Measurements from ENCODE around the gene CCDC50.

The CCDC50 gene

DNA sequence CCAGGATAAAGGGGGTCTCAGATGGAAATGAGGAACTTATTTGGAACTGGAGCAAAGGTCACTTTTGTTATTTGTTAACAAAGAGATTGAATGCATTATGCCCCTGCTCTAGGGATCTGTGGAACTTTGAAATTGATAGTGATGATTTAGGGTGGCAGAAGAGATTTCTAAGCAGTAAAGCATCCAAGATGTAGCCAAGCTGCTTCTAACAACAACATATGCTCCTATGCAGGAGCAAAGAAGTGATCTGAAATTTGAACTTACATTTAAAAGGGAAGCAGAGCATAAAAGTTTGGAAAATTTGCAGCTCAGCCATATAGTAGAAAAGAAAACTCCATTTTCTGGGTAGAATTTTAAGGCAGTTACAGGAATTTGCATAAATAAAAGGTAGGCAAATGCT is 30.3 kb upstream of the CCDC50 start:
- Histone ChIP-seq H3K79me2 (ENCODE audit: control insufficient read depth, low read length) (no peaks in the 10 kb centered on the region), H3K27me3 (ENCODE audit: control insufficient read depth, low read length) (no peaks in the 10 kb centered on the region), H3K27ac (ENCODE audit: low read depth, low read length) (no peak overlapping the region), H3K4me3 (ENCODE audit: low read length) (no peak overlapping the region), H3K9me3 (ENCODE audit: control insufficient read depth, insufficient read depth, low read length) (no peaks in the 10 kb centered on the region), H4K20me1 (ENCODE audit: control insufficient read depth, insufficient read depth, low read depth, low read length) (no peaks in the 10 kb centered on the region), H3F3A (ENCODE audit: control insufficient read depth, insufficient read depth) (peaks cover 5% of the 10 kb centered on the region), H3K36me3 (ENCODE audit: control insufficient read depth, low read length) (no peaks in the 10 kb centered on the region), H3K9me2 (replicated peaks; ENCODE audit: control insufficient read depth, low read length) (no peaks in the 10 kb centered on the region), H3K4me2 (ENCODE audit: low read length) (no peak overlapping the region), H3K4me1 (ENCODE audit: control insufficient read depth, low read length) (peaks cover 36% of the 10 kb centered on the region)
- TF ChIP-seq, protein P1, sequence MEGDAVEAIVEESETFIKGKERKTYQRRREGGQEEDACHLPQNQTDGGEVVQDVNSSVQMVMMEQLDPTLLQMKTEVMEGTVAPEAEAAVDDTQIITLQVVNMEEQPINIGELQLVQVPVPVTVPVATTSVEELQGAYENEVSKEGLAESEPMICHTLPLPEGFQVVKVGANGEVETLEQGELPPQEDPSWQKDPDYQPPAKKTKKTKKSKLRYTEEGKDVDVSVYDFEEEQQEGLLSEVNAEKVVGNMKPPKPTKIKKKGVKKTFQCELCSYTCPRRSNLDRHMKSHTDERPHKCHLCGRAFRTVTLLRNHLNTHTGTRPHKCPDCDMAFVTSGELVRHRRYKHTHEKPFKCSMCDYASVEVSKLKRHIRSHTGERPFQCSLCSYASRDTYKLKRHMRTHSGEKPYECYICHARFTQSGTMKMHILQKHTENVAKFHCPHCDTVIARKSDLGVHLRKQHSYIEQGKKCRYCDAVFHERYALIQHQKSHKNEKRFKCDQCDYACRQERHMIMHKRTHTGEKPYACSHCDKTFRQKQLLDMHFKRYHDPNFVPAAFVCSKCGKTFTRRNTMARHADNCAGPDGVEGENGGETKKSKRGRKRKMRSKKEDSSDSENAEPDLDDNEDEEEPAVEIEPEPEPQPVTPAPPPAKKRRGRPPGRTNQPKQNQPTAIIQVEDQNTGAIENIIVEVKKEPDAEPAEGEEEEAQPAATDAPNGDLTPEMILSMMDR (IDR thresholded peaks at IDR 0.05; ENCODE audit: low read depth, low read length, poor library complexity, severe bottlenecking), result no peak
- TF ChIP-seq EZH2phosphoT487 (IDR thresholded peaks at IDR 0.05; ENCODE audit: borderline replicate concordance, low read length), result no peak

DNA sequence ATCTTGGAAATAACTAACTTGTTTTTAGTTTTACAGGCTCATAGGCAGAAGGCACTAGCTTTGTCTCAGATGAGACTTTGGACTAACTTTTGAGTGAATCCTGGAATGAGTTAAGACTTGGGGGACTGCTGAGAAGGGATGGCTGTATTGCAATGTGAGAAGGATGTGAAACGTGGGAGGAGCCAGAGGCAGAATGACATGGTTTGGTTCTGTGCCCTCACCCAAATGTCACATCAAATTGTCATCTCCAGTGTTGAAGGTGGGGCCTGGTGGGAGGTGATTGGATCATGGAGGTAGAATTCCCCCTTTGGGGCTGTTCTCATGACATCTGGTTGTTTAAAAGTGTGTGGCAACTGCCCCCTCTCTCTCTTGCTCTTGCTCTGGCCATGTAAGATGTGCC is 28.8 kb upstream of the CCDC50 start:
- Histone ChIP-seq H3K4me3 (ENCODE audit: low read length) (no peak overlapping the region), H3K27ac (ENCODE audit: low read depth, low read length) (no peak overlapping the region), H3K9me3 (ENCODE audit: control insufficient read depth, insufficient read depth, low read length) (no peaks in the 10 kb centered on the region), H3K4me2 (ENCODE audit: low read length) (peak overlapping the region; percentile 38; the same call in 1 of the 2 replicates), H3K79me2 (ENCODE audit: control insufficient read depth, low read length) (no peaks in the 10 kb centered on the region), H3F3A (ENCODE audit: control insufficient read depth, insufficient read depth) (peaks cover 5% of the 10 kb centered on the region), H3K36me3 (ENCODE audit: control insufficient read depth, low read length) (no peaks in the 10 kb centered on the region), H3K4me1 (ENCODE audit: control insufficient read depth, low read length) (peaks cover 32% of the 10 kb centered on the region), H4K20me1 (ENCODE audit: control insufficient read depth, insufficient read depth, low read depth, low read length) (no peaks in the 10 kb centered on the region), H3K9me2 (replicated peaks; ENCODE audit: control insufficient read depth, low read length) (no peaks in the 10 kb centered on the region), H3K27me3 (ENCODE audit: control insufficient read depth, low read length) (no peaks in the 10 kb centered on the region)
- no peak for TF ChIP-seq EZH2phosphoT487 (IDR thresholded peaks at IDR 0.05; ENCODE audit: borderline replicate concordance, low read length)
- TF ChIP-seq, protein P1 (IDR thresholded peaks at IDR 0.05; ENCODE audit: low read depth, low read length, poor library complexity, severe bottlenecking), result no peak

DNA sequence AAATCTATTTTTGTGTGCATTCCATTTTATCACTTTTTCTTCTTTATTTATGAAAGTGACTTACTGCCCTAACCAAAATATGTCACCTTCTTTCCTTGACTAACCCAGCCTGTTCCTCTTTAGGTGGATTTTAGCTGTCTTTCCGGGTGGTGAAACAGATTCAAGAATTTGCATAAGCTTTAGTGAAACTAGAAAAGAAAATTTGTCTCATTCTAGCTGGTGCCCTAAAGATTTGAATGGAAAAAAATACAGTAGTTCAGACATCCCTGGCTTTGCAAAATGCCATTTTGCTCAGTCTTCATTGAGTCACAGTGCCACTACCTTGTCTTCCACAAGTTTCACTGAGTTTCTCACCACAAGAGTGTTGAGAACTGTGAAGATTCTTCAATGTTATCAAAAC is 28.2 kb upstream of the CCDC50 start:
- H3K9me3 ChIP-seq (ENCODE audit: control insufficient read depth, insufficient read depth, low read length), result no peaks in the 10 kb centered on the region
- no peaks in the 10 kb centered on the region for H3K36me3 ChIP-seq (ENCODE audit: control insufficient read depth, low read length)
- peak overlapping the region; percentile 6; the same call in 1 of the 2 replicates for H3K4me3 ChIP-seq (ENCODE audit: low read length)
- H4K20me1 ChIP-seq (ENCODE audit: control insufficient read depth, insufficient read depth, low read depth, low read length), result no peaks in the 10 kb centered on the region
- H3K79me2 ChIP-seq (ENCODE audit: control insufficient read depth, low read length), result no peaks in the 10 kb centered on the region
- no peaks in the 10 kb centered on the region for H3K9me2 ChIP-seq (replicated peaks; ENCODE audit: control insufficient read depth, low read length)
- peaks cover 3% of the 10 kb centered on the region; the same call in 1 of the 2 replicates for H3F3A ChIP-seq (ENCODE audit: control insufficient read depth, insufficient read depth)
- peak overlapping the region; percentile 11; the same call in 1 of the 2 replicates for H3K27ac ChIP-seq (ENCODE audit: low read depth, low read length)
- peak overlapping the region; percentile 38 for H3K4me2 ChIP-seq (ENCODE audit: low read length)
- H3K27me3 ChIP-seq (ENCODE audit: control insufficient read depth, low read length), result no peaks in the 10 kb centered on the region
- H3K4me1 ChIP-seq (ENCODE audit: control insufficient read depth, low read length), result peaks cover 26% of the 10 kb centered on the region
- TF ChIP-seq EZH2phosphoT487 (IDR thresholded peaks at IDR 0.05; ENCODE audit: borderline replicate concordance, low read length), result no peak
- TF ChIP-seq, protein P1 (IDR thresholded peaks at IDR 0.05; ENCODE audit: low read depth, low read length, poor library complexity, severe bottlenecking), result no peak
